Esophagus muscularis mucosa (tissue), 4 donors: ENCODE data around the gene SLC39A11. TPM values are rescaled to one million over a fixed set of nuclear protein-coding genes. Genes with fewer than 3 reads are reported as not detected.

Experiments
- DNase-seq: peaks from one replicate; pipeline ENCODE4 v3.0.0-alpha.2; 2017; ENCODE audit errors: extremely low spot score
- H3K27ac ChIP-seq, 4 donors: fragments of 200-600 bp; sonication (generic); replicated peaks in 1 of 4; 1 replicate in 3 of 4; 2 replicates in 1 of 4; pipeline ENCODE4 v1.5.1; 2016 to 2019; ENCODE audit warnings: mild to moderate bottlenecking in 1 of 4
- H3K27me3 ChIP-seq, 4 donors: fragments of 200-600 bp; sonication (generic); one replicate each; pipeline versions ENCODE4 v1.5.1 to v1.6.0; 2016 to 2019
- H3K36me3 ChIP-seq, 4 donors: fragments of 200-600 bp; sonication (generic); one replicate each; pipeline ENCODE4 v1.5.1; 2016 to 2019
- H3K4me1 ChIP-seq, 4 donors: fragments of 200-600 bp; sonication (generic); one replicate each; pipeline ENCODE4 v1.5.1; 2016 to 2019
- H3K4me3 ChIP-seq, 4 donors: fragments of 200-600 bp; sonication (generic); 1 replicate in 2 of 4; 2 replicates in 2 of 4; pipeline ENCODE4 v1.5.1; 2016 to 2019; ENCODE audit warnings: mild to moderate bottlenecking in 4 of 4, moderate library complexity in 1 of 4
- H3K9me3 ChIP-seq, 4 donors: fragments of 200-600 bp; sonication (generic); 1 replicate in 3 of 4; 2 replicates in 1 of 4; pipeline ENCODE4 v1.5.1; 2016 to 2019
- EP300 ChIP-seq: sonication (generic); formaldehyde crosslinking; IDR thresholded peaks from one replicate; pipeline ENCODE4 v1.6.1; 2017; ENCODE audit warnings: antibody characterized with exemption
- POLR2A ChIP-seq: fragments of 450-650 bp; IDR thresholded peaks from one replicate; pipeline ENCODE4 v1.6.1; 2017; ENCODE audit warnings: antibody characterized with exemption, moderate library complexity, mild to moderate bottlenecking, low read depth
- POLR2AphosphoS5 ChIP-seq, 2 donors: sonication (generic); formaldehyde crosslinking; IDR thresholded peaks; one replicate each; pipeline ENCODE4 v1.6.1; 2017; ENCODE audit warnings: antibody characterized with exemption in 2 of 2
- WGBS: methylation state at CpG from one replicate; pipeline ENCODE4 v1.1.5; 2018; 5-methylcytosine and 5-hydroxymethylcytosine counted together
- intact Hi-C: fragments of 100-400 bp; cut with DNase I; formaldehyde crosslinking; loops from one replicate; pipeline ENCODE4 v1.15.1; 2023
- total RNA-seq, 4 donors: library from RNA; depleted of rRNA; stranded (reverse); fragments of >200 nt; gene quantifications; one replicate each; pipeline versions ENCODE4 v1.1.0 to v1.2.1, GENCODE V29; 2016
- TF ChIP-seq, protein P1 (sequence below), 3 experiments: fragments of 200-600 bp in 2 of 3; fragments of 450-650 bp in 1 of 3; sonication (generic) in 2 of 3; IDR thresholded peaks; one replicate each; pipeline ENCODE4 v1.5.1; 2017 to 2019; ENCODE audit warnings: antibody characterized with exemption in 3 of 3, mild to moderate bottlenecking in 2 of 3, moderate library complexity in 1 of 3

SLC39A11 gene
- total RNA-seq, 4 donors from 2014 or later, result 7.5 to 20.2 (median 18.4) TPM

DNA sequence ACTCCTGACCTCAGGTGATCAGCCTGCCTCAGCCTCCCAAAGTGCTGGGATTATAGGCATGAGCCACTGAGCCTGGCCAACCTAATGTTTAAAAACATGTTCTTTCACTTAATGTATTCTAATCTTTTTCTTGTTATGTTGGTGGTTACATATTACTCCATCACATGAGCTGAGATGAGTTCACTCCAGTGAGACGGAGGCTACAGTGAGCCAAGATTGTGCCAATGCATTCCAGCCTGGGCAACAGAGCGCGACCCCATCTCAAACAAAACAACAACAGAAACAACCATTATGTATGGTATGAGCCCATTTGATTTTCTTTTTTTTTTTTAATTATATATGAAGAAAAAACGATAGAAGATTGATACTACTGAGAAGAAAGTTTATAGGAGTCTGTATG, 39.6 kb downstream of the SLC39A11 start:
- Histone ChIP-seq H3K4me1 (no peaks in the 10 kb centered on the region), H3K36me3 (no peaks in the 10 kb centered on the region), H3K9me3 (no peaks in the 10 kb centered on the region), H3K4me3 (no peak overlapping the region), H3K27me3 (no peaks in the 10 kb centered on the region), H3K27ac (no peak overlapping the region)
- intact Hi-C loops, result no loop called here
- WGBS, result 93% methylated on average over 4 of the region's 4 CpGs
- TF ChIP-seq, protein P1, sequence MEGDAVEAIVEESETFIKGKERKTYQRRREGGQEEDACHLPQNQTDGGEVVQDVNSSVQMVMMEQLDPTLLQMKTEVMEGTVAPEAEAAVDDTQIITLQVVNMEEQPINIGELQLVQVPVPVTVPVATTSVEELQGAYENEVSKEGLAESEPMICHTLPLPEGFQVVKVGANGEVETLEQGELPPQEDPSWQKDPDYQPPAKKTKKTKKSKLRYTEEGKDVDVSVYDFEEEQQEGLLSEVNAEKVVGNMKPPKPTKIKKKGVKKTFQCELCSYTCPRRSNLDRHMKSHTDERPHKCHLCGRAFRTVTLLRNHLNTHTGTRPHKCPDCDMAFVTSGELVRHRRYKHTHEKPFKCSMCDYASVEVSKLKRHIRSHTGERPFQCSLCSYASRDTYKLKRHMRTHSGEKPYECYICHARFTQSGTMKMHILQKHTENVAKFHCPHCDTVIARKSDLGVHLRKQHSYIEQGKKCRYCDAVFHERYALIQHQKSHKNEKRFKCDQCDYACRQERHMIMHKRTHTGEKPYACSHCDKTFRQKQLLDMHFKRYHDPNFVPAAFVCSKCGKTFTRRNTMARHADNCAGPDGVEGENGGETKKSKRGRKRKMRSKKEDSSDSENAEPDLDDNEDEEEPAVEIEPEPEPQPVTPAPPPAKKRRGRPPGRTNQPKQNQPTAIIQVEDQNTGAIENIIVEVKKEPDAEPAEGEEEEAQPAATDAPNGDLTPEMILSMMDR (IDR thresholded peaks at IDR 0.05), result no peak
- TF ChIP-seq POLR2A (no peak), POLR2AphosphoS5 (IDR thresholded peaks at IDR 0.05) (no peak), EP300 (no peak)
- DNase-seq, result no peak

GRCh38 chr17:73050797-73051196, 41.7 kb downstream of the SLC39A11 start:
- 89% methylated on average over 4 of the region's 4 CpGs for WGBS

DNA sequence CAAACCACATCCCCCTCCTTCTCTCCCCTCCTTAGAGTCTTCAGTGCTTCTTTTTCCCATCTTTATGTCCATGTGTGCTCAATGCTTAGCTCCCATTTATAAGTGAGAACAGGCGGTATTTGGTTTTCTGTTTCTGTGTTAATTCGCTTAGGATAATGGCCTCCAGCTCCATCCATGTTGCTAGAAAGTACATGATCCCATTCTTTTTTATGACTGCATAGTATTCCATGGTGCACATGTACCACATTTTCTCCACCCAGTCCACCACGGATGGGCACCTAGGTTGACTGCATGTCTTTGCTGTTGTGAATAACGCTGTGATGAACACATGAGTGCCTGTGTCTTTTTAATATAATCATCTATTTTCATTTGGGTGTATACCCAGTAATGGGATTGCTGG, 44.3 kb downstream of the SLC39A11 start:
- Histone ChIP-seq H3K27me3 (no peaks in the 10 kb centered on the region), H3K4me3 (no peak overlapping the region), H3K4me1 (peaks cover 4 to 19% (median 15%) of the 10 kb centered on the region in 4 donors), H3K27ac (no peak overlapping the region), H3K36me3 (no peaks in the 10 kb centered on the region), H3K9me3 (no peaks in the 10 kb centered on the region)
- DNase-seq, result no peak
- 97% methylated on average over 4 of the region's 4 CpGs for WGBS
- intact Hi-C loops, result no loop called here
- no peak for TF ChIP-seq POLR2AphosphoS5 (IDR thresholded peaks at IDR 0.05)

More at GRCh38 chr17:73050797-73051196, 41.7 kb downstream of the SLC39A11 start:
- intact Hi-C loops, result no loop called here
- no peaks in the 10 kb centered on the region for H3K9me3 ChIP-seq
- TF ChIP-seq, protein P1 (IDR thresholded peaks at IDR 0.05), result no peak
- no peak for TF ChIP-seq POLR2A
- TF ChIP-seq EP300, result no peak
- no peak for TF ChIP-seq POLR2AphosphoS5 (IDR thresholded peaks at IDR 0.05)
- DNase-seq, result no peak
- H3K4me1 ChIP-seq, result no peaks in the 10 kb centered on the region
- no peak overlapping the region for H3K4me3 ChIP-seq
- H3K27me3 ChIP-seq, result no peaks in the 10 kb centered on the region
- no peak overlapping the region for H3K27ac ChIP-seq
- H3K36me3 ChIP-seq, result no peaks in the 10 kb centered on the region

DNA sequence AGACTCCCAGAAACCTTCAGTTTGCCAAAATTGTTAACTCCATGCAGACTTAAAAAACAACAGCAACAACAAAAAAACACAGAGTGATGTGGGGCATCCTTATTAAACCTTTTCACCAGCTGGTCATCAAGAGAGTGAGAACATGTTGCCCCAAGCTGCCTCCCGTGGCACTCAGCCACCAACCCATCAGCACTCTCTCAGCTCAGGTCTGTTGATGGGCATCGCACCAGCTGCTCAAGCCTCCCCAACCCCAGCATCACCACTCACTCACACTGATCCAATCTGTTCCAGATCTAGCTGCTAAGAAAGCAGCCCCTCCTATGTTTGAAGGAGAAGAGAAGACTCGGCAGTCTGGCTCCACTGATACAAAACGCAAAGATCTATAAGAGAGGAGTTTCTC, 46.8 kb downstream of the SLC39A11 start:
- H3K36me3 ChIP-seq, result no peaks in the 10 kb centered on the region
- TF ChIP-seq, protein P1 (IDR thresholded peaks at IDR 0.05), result no peak
- no peak for TF ChIP-seq POLR2AphosphoS5 (IDR thresholded peaks at IDR 0.05)
- TF ChIP-seq POLR2A, result no peak
- TF ChIP-seq EP300, result no peak
- no peak overlapping the region for H3K27ac ChIP-seq
- H3K9me3 ChIP-seq, result peaks cover 0 to under 1% (median 0%) of the 10 kb centered on the region in 4 donors
- intact Hi-C loops, result no loop called here
- no peak overlapping the region for H3K4me3 ChIP-seq
- 91% methylated on average over 4 of the region's 4 CpGs for WGBS
- H3K27me3 ChIP-seq, result no peaks in the 10 kb centered on the region
- H3K4me1 ChIP-seq, result peaks cover 11 to 28% (median 22%) of the 10 kb centered on the region in 4 donors
- DNase-seq, result no peak

- no peak for DNase-seq
- whole genome bisulfite sequencing, result 41% methylated on average over 8 of the region's 8 CpGs
- H3K27ac ChIP-seq, result peak overlapping the region in 3 of 4 donors; percentile 14 to 52 (median 45)
- peaks cover 11 to 28% (median 22%) of the 10 kb centered on the region in 4 donors for H3K4me1 ChIP-seq
- TF ChIP-seq, protein P1 (IDR thresholded peaks at IDR 0.05), result no peak
- TF ChIP-seq POLR2AphosphoS5 (IDR thresholded peaks at IDR 0.05), result no peak
- no peak for TF ChIP-seq POLR2A
- TF ChIP-seq EP300, result no peak
- peaks cover 0 to 9% (median 3%) of the 10 kb centered on the region in 4 donors for H3K9me3 ChIP-seq
- H3K4me3 ChIP-seq, result peak overlapping the region in 1 of 4 donors; percentile 1
- H3K36me3 ChIP-seq, result no peaks in the 10 kb centered on the region
- intact Hi-C loops, result no loop called here
- no peaks in the 10 kb centered on the region for H3K27me3 ChIP-seq
Observed at GRCh38 chr17:73043686-73044581, 48.6 kb downstream of the SLC39A11 start.
